IPS DF 4.7 (cell line): ENCODE results near the gene ESX1.
"Not testable (repeated sequence)": the region's sequence is repeated elsewhere in the genome, so short reads cannot be mapped to it uniquely, and the experiment has no call there.

ENCODE experiments used
- DNase-seq: peaks from one replicate; pipeline ENCODE4 v3.0.0-alpha.2; 2013; ENCODE audit warnings: low spot score; ENCODE audit errors: extremely low read depth

ESX1 gene

DNA sequence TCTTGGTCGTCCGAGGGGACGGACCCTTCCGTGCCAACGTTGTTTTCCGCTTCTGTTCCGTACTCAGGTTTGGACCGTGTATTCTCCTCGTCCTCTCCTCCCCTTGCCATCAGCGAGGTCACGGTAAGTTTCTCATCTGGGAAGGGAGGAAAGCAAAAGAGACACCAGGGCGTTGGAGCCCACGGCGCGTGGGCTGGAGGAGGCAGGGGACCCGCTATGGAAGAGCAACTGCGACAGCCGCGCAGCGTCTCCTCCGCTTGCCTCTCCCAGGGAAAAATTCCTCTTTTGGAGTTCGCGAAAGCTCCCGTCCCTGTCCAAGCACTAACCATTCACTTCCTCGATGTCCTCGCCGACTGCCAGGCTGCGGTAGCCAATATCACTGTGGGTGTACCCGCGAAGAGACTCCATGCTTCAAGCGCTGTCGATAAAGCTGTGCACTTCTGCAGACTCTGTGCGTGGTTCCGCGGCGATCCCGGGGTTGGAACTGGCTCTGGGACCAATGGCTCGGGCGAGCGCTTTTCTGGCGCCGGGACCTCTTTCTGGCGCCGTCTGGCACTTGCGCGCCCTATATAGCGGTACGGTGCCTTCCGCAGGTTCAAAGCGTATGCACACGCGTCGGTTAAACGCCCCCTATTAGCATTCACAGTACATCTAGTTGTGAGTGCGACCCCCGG, at the start of gene ESX1:
Gene ESX1 (minus strand): TSS at position 492 of the 674 bp plus-strand sequence. CDS start 84 bp downstream, at position 408.
- no peak for DNase-seq

DNA sequence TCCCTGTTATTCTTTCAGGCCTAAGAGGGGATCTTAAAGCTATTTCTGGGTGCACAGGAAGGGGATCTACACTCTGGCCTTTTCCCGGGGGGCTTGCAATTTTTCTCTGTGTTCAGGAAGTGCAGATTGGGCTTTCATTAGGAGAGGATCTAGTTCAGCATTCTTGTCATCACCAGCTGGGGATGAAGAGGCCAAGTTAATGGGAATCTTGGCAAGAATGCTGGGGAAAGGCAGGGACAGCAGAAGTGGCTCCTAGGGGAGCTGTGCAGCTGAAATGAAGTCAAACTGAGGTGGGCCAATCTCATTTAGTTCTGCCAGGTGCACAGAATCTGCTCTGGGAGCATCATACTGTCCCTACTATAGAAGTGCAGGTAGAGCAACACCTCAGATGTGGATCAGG, 40.9 kb upstream of the ESX1 start:
- DNase-seq = no peak

DNA sequence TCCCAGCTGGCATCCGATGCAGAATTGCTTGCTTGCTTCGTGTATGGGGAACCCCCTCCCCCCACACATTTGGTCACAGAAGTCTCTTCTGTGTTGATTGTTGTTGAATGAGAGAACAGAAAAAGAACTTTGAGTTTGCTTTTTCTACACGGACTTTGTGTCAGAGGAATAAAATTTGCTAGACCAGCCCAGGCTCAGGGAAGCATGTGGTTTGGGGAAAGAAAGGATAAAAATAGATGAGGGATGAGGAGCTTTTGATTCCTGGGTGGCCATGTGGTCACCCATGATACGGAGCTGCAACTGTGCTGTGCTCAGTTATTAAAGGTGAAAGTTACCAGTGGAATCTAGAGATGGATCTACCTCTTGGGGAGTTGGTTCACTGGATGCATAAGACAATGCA, 34.2 kb upstream of the ESX1 start:
- no peak for DNase-seq

DNA sequence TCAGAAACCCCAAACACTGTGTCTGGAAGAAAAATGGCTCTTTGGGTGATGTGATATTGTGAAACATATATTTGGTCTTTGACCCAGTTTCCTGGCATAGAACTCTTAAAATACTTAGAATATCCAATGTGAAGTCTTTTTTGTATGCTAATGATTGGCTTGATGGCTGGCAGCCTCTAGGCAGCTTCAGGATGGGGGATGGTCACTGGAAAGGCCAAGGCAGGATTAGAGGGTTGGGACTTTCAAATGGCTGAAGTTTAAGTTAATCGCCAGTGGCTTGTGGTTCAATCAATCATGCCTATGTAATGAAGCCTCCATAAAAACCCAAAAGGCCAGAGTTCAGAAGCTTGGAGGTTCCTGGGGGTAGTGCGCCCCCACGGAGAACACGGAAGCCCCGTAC, 33.5 kb upstream of the ESX1 start:
- DNase-seq = no peak

DNA sequence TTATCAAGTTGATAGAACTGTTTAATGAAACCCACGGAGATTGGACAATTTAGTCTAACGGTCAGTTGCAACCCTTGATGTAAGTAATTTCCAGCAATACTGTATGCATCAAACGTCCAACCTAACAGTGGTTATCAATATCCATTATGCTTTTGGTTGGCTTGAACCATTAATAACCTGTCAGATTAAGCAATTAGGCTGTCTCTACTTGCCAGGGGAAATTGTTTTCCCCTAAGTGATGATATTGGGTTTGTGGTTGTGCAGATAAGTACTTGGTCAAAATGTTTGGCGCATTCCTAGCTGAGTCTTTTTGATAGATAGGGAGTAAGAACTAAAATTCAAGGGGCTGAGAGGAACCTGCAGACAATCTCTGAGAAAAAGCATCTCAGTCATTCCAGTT, 30.5 kb upstream of the ESX1 start:
- DNase-seq = no peak

DNA sequence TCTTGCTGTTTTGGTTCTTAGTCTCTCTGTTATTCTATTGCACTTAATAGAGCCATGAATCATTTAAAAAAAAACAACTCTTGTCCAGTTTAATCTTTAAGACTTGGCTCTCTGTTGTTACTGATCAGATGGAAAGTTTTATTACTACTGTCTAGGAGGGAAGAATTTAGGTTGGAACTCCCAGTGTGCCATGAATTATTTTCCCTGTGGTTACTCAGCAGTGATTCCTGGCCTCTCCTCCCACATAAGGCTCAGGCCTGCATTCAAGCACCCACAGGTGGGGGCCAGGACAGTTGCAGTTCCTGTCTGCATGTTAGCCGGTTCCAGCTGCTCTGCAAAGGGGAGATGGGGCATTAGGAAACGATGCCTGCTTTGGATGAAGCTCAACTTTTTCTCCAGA, 29.8 kb upstream of the ESX1 start:
- DNase-seq = no peak

DNA sequence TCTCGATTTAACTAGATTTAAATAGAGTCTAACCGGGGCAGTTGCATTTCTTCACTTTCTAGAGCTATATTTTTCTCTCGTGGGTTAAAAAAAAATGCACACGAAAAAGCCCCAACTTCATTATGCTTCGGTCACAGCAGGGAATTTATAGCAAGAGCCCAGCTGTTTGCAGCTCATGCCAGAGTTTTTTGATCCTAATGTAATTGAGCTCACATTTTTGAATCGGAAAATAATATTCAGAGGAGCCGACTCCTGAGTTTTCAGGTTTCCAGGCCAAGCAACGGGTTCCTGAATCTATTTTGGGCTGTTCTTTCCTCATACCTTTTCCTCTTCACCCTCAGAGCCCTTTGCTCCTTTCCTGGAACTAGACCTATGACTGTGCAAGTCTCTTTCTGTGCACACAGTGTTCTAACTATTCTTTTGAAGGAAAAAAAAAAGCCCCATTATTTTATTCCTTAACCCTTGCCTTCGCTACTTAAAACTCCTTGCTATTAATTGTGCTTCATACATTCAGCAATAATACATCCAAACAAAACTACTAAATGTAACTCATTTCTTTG, 27.5 kb upstream of the ESX1 start:
- DNase-seq = no peak

DNA sequence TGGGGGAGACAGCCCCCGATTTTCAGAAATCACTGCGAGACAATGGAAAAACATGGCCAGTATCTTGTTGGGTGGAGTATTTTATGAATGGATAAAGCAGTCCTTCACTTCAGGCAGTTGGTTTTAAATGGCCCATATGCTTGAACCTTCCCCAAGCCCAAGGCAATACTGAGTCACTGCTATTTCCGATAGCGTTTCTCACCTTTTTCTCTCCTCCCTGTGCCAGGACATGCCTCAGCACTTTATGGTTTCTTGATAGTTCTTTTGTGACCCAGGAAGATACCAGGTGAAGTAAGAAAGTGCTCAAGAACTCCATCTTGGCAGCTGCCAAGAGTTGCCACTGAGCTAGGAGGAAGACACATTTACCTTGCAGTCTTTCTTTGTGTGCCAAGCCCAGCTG, 26.8 kb upstream of the ESX1 start:
- DNase-seq = no peak

DNA sequence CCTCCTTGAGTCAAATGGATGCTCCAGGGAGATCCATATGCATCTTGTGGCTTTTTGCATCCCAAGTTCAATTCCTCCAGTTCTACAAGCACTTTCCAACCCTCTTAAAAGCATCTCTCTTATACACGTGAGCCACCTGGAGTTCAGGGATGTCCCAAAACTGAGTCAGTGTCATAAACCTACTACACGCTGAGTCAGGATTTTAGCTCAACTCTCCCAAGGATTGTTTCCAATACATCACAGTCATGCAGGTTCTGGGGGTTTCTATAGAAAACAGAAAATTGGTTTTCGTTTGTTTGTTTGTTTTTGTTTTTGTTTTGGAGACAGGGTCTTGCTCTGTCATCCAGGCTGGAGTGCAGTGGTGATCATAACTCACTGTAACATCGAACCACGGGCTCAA, 25.9 kb upstream of the ESX1 start:
- no peak for DNase-seq

DNA sequence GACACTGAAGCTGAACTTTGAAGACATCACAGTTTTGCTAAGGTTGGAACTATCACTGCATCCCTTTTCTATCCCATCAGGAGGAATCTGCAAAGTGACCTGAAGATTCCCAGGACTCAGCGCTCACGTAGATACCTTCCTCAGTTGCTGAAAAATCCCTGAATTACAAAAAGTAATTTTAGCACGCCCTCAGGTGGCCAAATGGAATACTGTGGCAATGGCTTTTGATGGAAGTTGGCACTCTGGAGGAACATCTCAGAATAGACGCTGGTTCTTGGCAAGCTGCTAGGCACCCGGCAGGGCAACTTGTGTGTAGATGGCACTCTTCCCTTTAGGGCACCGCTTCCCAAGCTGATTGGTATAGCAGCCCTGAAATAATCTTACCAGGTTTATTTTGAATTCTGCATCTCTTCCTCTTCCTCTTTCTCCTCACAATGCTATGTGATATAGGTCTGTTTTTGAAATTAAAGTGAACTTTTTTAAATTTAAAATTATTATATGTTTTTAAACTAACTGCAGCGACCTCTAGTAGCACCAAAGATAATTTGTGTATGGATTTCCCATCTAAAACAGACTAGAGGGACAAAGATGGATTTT, 16.3 kb upstream of the ESX1 start:
- no peak for DNase-seq

DNA sequence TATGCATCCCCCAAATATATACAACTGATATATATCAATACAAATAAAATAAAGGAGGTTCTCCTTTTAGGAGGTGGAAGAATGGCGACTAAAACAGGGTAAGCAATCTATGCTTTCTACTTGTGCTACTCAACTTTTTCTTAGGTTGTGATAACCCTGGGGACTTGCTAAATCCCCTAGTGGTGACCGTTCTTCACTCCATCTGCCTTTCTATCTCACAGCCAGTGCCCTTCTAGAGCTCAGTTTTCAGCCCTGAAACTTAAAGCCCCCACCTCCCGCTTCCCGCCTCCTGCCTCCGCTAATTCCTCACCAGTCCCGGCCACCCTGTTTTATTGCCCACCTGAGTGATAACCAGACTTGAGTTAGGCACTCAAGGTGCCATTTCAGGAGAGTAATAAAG, 15.5 kb upstream of the ESX1 start:
- DNase-seq = no peak

DNA sequence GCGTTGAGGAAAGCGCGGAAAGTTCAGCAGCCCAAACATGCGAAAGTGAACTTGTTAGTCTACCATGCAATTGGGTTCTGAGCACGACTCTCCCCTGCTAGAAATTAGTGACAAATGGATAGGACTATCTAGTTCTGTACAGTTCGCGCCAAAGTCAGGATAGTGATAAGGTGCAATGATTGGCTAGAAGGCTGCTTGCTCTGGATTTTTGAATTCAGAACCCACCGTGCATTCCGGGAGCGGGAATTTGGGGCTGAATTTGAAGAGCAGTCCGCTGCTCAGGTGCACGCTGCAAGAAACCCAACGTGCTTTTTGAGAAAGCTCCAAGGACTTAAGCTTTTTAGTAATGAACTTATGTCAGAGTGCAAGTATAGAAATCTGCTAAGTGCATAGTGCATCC, 732 bp upstream of the ESX1 start:
- DNase-seq = no peak

DNA sequence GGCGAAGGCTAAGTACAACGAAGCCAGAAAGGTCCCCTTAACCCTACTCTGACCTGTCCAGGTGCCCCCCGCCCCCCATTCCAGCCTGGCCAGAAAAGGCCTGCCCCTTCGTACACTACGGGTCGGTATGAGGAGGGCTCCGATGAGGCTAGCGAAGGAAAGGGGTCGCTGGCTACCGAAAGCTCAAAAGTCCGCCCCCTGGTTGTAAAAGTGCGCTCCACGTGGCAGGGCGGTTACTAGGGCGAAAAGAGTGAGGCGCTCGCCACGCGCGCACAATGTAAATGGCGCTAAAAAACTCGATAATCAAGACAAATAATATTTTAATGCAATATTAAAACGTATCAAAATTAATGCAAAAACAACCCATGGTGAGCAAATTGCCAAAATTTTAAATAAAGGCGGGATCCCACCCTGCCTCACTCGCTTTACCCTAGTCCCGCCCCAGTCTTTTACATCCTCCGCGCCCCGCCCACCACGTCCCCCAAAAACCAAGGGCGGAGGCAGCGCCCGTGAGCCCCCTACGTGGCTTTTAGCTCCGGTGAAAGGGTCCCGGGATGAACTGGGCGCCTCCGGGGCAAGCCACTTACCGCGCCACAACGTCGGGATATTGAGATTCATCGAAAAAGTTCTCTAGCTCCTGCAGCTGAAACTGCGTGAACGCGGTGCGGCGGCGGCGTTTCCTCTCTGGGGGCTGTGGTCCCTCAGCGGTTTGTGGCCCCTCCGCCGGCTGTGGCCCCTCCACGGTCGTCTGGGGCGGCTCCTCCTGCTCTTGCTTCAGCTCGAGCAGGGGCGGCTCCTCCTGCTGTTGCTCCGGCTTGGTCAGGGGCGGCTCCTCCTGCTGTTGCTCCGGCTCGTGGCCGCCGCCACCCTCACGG, 929 bp downstream of the ESX1 start:
- DNase-seq = no peak

DNA sequence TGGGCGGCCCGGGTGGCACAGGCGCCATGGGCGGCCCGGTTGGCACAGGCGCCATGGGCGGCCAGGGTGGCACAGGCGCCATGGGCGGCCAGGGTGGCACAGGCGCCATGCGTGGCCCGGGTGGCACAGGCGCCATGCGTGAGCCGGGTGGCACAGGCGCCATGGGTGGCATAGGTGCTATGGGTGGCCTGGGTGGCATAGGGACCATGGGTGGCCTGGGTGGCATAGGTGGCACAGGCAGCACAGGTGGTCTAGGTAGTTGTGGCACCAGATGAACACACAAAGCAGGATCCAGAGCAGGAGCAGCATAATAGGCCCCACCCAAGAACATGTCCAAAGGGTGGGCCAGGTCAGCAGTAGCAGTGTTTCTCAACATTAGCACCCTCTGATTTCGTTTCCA, 4.3 kb downstream of the ESX1 start:
- DNase-seq = no peak

DNA sequence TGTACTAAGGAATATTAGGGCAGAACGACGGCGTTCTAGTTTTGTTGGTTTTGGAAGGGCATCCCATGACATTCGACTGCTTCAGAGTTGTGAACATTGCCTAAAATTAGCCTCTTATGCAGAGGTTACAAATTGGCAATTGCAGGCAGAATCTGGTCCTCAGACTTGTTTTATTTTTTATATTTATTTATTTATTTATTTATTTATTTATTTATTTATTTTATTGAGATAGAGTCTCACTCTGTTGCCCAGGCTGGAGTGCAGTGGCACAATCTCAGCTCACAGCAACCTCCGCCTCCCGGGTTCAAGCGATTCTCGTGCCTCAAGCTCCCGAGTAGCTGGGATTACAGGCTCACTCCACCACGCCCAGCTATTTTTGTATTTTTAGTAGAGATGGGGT, 24.7 kb downstream of the ESX1 start:
- not testable (repeated sequence) for DNase-seq

DNA sequence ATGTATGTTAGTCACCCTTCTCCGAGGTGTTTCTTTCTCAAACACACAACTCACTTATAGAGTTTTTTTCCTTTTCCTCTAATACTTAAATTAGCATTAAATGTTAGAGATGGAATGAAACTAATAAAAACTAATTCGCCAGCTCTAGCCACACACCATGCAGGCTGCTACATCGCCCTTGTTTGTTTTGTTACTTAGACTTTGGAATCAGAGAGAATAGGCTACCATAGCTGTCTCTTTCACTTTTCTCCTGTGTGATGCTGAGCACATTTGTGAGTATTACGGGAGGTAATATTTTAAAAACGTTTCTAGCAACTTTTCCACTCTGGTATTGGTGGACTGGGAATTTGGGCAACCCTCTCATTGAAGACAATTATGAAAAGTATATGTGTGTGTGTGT, 43.5 kb downstream of the ESX1 start:
- DNase-seq = no peak

DNA sequence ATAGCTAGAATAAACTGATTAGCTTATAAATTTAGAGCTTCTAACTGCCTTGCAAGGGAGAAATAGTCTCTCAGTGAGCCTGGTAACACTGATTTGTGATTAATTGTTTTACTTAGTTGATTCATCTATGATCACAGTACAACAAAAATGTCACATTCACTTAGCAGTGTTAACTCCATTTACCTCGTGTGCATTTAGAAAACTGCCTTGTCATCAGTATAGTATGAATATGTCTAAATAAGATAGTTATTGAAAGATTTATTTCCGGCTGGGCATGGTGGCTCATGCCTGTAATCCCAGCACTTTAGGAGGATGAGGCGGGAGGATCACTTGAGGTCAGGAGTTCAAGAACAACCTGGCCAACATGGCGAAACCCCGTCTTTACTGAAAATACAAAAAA, 49.2 kb downstream of the ESX1 start:
- DNase-seq = no peak
